Stimulated activated CD4-positive, alpha-beta T cell treated with anti-CD3 and anti-CD28 coated beads, Interleukin-15, amount 100 ng/mL, for 1 hour (primary cell): Measurements from ENCODE around the gene NR2F1-AS1.

Experiments used
- DNase-seq, 2 donors: peaks; one replicate each; pipeline ENCODE4 v3.0.0-alpha.2; 2020; ENCODE audit warnings: low read depth in 1 of 2, low spot score in 1 of 2

Gene NR2F1-AS1

GRCh38 chr5:93431250-93431649 is 149.8 kb downstream of the NR2F1-AS1 start:
- no peak for DNase-seq

GRCh38 chr5:93430673-93431199 is 150.3 kb downstream of the NR2F1-AS1 start:
- DNase-seq, result no peak

- DNase-seq, result no peak
Measured at GRCh38 chr5:93430118-93430517, 150.9 kb downstream of the NR2F1-AS1 start.

GRCh38 chr5:93428868-93429267 is 152.2 kb downstream of the NR2F1-AS1 start:
- no peak for DNase-seq

- no peak for DNase-seq
Measured at GRCh38 chr5:93427316-93427715, 153.7 kb downstream of the NR2F1-AS1 start.

GRCh38 chr5:93425096-93425495 is 155.9 kb downstream of the NR2F1-AS1 start:
- DNase-seq, result no peak

- DNase-seq, result no peak
Measured at GRCh38 chr5:93423300-93423699, 157.7 kb downstream of the NR2F1-AS1 start.

GRCh38 chr5:93422652-93423280 is 158.3 kb downstream of the NR2F1-AS1 start:
- DNase-seq, result no peak

- DNase-seq, result no peak
Measured at GRCh38 chr5:93421987-93422401, 159.0 kb downstream of the NR2F1-AS1 start.

- no peak for DNase-seq
Measured at GRCh38 chr5:93421468-93421867, 159.6 kb downstream of the NR2F1-AS1 start.

- no peak for DNase-seq
Measured at GRCh38 chr5:93417490-93417889, 163.5 kb downstream of the NR2F1-AS1 start.

- DNase-seq, result no peak
Measured at GRCh38 chr5:93415819-93416218, 165.2 kb downstream of the NR2F1-AS1 start.

- no peak for DNase-seq
Measured at GRCh38 chr5:93411716-93412115, 169.3 kb downstream of the NR2F1-AS1 start.

- no peak for DNase-seq
Measured at GRCh38 chr5:93409691-93410090, 171.3 kb downstream of the NR2F1-AS1 start.

GRCh38 chr5:93407454-93407853 is 173.6 kb downstream of the NR2F1-AS1 start:
- no peak for DNase-seq

- DNase-seq, result no peak
Measured at GRCh38 chr5:93406971-93407401, 174.0 kb downstream of the NR2F1-AS1 start.

- no peak for DNase-seq
Measured at GRCh38 chr5:93404246-93404645, 176.8 kb downstream of the NR2F1-AS1 start.

- DNase-seq, result no peak
Measured at GRCh38 chr5:93403141-93403928, 177.7 kb downstream of the NR2F1-AS1 start.

- no peak for DNase-seq
Measured at GRCh38 chr5:93402451-93402850, 178.6 kb downstream of the NR2F1-AS1 start.

GRCh38 chr5:93401634-93402213 is 179.3 kb downstream of the NR2F1-AS1 start:
- no peak for DNase-seq

- no peak for DNase-seq
Measured at GRCh38 chr5:93399675-93400074, 181.3 kb downstream of the NR2F1-AS1 start.

GRCh38 chr5:93395971-93396379 is 185.0 kb downstream of the NR2F1-AS1 start:
- DNase-seq, result no peak
